NCI-H460 (cell line): ENCODE data around the gene MAP3K10. TPM values are rescaled to one million over a fixed set of nuclear protein-coding genes. Genes with fewer than 3 reads are reported as not detected.

Experiments used
- DNase-seq: peaks from one replicate; pipeline ENCODE4 v3.0.0-alpha.2; 2016; ENCODE audit warnings: low read depth; ENCODE audit errors: extremely low read depth
- total RNA-seq: library from RNA; depleted of rRNA; stranded (reverse); fragments of >200 nt; shearing (Covaris generic); gene quantifications from 2 replicates; pipeline ENCODE4 v1.2.3, GENCODE V29; 2014

Gene MAP3K10
- total RNA-seq, 1 experiment from 2014 or later, result 7.4 TPM

DNA sequence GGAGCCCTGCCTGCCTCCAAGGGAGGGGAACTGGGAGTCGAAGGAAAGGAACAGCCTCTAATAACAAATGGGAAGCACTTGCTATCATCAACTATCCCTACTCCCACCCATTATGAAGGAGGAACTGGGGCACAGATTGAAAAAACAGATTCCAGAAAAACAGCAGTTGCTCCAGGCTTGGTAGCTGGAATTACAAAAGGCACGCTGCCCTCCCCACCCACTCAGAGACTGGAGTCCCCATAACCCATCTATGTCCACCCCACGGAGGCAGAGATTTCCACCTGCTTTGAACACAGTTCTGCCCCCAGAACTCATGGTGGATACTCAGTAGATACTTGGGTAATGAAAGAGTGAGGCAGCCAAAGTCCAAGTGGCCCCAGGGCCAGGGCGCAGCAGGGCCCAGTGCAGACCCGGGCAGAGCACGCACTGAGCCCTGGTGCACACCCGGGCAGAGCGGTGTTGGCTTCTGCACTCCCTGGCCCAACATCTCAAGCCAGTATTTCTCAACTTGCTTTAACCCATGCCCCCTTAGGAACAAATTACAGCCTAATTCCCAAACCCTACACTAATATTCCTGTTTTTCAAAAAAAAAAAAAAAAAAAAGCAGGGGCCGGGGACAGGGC is 54.4 kb downstream of the MAP3K10 start:
- no peak for DNase-seq

GRCh38 chr19:40246292-40247073 is 55.3 kb downstream of the MAP3K10 start:
- no peak for DNase-seq

DNA sequence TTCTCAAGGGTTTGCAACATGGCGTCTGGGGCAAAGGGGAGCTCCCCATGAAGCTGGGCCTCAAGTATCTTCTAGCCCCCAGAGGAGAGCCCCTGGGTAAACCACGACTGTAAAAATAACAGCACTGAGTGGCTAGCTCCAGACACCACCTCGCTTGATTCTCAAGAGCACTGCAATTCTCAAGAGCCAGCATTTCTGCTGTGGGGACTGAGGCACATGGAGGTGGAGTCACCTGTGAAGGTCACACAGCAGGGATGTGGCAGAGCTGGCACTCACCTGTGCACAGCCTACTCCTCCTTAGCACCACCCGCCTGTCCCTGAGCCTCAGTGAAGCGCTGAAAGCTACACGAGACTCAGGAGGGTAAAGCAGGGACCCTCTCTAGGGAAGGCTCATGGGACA is 56.0 kb downstream of the MAP3K10 start:
- DNase-seq, result no peak

DNA sequence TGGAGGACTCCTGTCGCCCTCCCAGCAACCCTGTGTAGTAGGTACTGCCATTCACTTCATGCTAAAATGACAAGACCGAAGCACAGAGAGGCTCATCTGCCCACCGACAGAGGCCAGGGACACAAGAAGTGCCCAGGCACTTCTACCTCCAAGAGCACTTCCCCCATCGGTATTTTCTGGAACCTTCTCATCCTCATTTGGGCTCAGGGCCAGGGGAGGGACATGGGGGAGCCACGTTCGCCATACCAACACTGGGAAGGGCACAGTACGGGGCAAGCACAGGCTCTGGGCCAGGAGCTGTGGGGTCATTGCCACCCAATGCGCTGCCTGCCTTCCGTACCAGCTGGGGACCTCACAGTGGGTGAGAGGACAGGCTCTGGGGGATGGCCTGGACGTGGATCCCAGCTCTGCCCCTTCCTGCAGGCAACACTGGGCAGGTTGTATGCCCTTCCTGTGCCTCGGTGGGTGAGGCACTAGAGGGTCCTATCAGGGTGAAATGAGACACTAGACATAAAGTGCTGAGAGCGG is 56.6 kb downstream of the MAP3K10 start:
- DNase-seq, result no peak

DNA sequence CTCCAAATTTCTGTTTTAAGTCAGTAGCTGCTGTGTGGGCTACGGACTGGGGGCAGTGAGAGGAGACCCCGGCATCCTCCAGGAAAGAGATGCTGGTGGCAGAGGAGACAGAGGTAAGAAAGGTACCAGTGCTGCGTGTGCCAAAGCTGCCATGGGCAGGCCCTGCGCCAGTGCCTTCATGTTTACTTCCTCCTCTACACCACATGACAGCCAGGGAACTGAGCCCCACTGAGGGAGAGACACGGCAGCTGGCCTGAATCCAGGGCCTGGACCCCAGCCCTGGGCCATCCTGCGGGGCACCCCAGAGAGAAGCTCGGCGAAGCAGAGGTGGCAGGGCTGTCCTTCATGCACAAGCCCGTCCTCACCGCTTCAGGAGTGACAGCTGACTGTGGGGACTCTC is 58.0 kb downstream of the MAP3K10 start:
- no peak for DNase-seq

- DNase-seq, result no peak
These were observed 58.6 kb downstream of the MAP3K10 start for GRCh38 chr19:40249781-40250180.

DNA sequence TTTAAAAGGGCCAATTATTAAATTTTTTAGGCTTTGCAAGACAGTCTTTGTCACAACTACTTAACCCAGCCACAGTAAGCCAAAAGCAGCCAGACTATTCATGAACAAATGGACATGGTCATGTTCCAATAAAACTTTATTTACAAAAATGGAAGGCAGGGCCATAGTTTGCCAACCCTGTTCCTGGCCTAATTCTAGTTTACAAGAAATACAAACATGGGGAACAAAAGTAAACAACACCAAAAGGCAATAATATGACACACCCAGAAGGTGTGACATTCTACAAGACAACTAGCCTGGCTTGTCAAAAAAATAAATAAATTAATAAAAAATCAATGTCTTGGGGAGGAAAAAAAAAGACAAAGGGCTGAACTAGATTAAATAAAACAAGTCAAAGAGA is 60.0 kb downstream of the MAP3K10 start:
- DNase-seq, result no peak

DNA sequence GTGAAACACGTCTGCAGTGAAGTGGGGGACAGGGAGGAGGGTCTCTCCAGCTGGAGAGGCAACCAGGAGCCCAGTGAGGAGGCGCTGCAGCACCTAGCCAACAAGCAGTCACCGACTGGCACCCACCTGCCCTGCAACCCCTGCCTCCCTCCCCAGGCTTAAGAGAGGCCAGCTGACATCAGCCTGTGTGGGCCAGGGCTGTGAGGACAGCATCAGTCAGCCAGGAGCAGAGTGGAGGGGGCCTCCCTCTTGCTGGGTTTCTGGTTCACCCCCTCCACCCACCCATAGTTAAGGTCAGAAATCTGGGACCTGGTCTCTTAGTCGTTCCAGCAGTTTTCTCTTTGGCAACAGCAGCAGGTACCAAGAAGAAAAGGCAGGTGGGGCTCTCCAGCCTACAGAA is 60.8 kb downstream of the MAP3K10 start:
- no peak for DNase-seq

DNA sequence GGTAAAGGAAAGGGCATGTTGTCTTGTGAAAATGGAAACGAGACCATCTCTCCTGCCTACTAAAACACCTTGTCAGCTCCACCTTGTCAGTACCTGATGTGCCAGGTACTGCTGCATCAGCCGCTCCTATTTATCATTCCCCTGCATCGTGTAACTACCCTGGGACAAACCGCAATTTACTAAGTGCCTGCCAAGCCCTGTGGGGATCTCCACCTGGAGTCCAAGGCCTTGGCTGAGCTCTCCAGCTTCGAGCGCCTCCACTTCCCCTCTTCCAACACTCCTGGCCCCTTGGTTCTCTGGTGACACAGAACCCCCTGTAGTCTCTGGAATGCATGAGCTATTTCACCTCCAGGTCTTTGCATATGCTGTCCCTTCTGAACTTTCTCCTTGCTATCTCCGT is 61.2 kb downstream of the MAP3K10 start:
- DNase-seq, result no peak

GRCh38 chr19:40253611-40254092 is 62.4 kb downstream of the MAP3K10 start:
- DNase-seq, result no peak

- no peak for DNase-seq
These were observed 63.6 kb downstream of the MAP3K10 start for GRCh38 chr19:40254714-40255418.

- DNase-seq, result no peak
These were observed 64.5 kb downstream of the MAP3K10 start for GRCh38 chr19:40255619-40256166.

DNA sequence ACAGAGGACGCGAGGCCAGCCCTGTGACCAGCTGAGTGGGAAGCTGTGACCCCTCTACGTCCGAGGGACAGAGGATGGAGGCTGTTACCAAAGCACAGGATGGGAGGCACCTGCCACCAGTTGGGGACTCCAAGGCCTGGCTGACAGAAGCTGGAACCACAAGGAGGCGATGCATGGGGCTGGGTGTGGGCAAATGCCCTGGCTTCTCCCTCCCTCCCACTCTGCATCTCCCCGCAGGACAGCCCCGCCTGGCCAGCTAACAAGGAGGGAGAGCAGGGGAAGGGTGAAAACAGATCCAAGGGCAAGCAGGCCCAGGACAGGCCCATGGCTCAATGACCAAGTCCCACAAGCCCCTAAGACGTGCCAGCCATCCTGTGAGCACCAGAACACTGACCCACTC is 65.3 kb downstream of the MAP3K10 start:
- no peak for DNase-seq

DNA sequence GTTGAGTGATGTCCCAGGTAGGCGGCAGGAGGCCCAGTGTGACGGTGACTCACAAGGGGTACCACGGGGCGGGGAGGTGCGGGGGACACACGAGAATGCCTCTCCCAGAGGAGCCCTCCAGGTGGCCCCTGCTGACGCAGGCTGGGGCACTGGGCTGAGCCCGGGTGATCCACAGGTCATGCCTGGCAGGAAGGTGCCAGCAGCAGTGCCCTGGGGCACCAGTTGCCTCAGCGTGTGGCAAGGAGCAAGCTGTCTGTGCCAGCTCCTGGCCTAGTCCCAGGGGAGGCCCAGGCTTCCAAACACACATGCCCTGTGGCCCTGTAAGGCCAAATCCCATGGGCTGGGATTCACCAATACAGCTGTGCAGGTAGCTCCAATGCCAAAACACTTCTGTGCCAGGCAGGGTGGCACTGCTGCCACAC is 65.9 kb downstream of the MAP3K10 start:
- DNase-seq, result peak; percentile 0

DNA sequence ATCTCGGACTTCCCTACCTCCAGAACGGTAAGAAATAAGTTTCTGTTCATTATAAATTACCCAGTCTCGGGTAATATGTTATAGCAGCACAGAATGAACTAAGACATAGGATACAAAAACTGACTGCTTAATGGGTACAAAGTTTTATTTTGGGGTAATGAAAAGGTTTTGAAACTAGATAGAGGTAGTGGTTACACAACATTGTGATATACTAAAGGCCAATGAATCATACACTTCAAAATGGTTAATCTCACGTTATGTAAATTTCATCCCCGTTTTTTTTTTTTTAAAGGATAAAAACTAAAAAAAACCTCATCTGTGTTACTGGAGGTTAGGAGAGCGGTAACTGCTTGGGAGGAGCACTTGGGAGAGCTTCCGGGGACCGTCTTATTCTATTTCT is 70.4 kb downstream of the MAP3K10 start:
- DNase-seq, result no peak

DNA sequence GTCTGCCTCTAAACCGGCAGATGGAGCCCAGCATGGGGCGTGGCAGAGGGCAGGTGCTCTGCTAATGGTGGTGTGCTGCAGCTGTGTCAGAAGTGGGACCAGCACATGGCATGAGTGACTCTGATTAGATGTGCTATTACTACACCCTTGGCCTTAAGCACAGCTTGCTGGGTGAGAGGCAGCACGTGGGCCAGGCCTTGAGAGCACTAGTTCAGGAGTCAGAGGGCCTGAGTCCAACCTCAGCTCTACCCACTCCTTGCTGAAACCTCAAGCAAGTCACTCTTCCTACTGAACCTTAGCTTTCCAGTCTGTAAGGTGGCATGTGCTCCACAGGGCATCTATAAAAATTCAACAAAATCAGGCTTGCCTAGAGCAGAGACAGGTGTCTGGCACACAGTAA is 71.2 kb downstream of the MAP3K10 start:
- no peak for DNase-seq

- DNase-seq, result no peak
These were observed 72.5 kb downstream of the MAP3K10 start for GRCh38 chr19:40263440-40264313.

DNA sequence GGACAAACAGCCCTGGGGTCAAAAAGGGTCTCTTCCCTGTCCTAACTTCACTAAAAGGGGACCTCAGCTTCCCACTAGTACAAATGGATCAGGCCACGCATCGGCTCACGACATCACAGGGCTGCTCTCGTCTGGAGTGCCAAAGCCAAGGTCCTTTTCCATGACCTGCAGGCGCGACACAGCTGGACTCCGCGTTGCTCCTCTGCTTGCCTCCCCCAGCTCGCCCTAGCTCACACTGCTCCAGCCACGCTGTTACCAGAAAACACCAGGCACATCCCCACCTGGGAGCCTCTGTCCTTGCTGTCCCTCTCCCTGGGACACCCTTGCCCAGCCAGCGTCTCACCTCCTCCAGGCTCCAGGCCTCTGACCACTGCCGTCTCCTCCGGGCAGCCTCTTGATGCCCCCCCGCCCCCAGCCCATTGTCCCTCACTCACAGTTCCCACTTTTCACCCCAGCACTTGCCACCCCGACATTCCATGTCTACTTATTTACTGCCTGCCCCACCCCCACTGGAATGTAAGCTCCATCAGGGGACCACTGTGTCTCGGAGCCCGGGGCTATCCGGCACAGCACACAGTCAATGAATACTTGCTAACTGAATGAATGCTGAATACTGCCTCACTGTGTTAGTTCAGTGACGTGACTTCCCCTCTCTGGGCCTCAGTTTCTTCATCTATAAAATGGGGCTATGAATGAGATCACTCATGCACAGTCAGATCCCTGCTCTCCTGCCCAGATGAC is 73.3 kb downstream of the MAP3K10 start:
- no peak for DNase-seq
